HepG2 (cell line): ENCODE results near the gene KDELR3. TPM values are rescaled to one million over a fixed set of nuclear protein-coding genes. Genes with fewer than 3 reads are reported as not detected.

Experiments
- ATAC-seq: fragments of 200-7000 bp; cut with Tn5 transposase; 3 replicates; pipeline ENCODE4 v1.9.1; 2020; ENCODE audit warnings: mild to moderate bottlenecking, moderate library complexity
- BruUV-seq: library from RNA; stranded (reverse); fragments of 400-500 nt; replicated peaks from 2 replicates; lab custom pipeline; 2021; lab: Mats Ljungman, UMichigan
- CTCF ChIA-PET: fragments of 300-600 bp; formaldehyde crosslinking; extraction: SDS; loops from one replicate; lab custom pipeline; 2021; ENCODE audit warnings: low total read pairs, inconsistent platforms, low intra/inter-chr PET ratio; lab: Yijun Ruan, JAX
- POLR2A ChIA-PET: fragments of 350-600 bp; sonication (Branson Sonifier 250); formaldehyde crosslinking; loops from one replicate; lab custom pipeline; 2020; ENCODE audit warnings: antibody characterized with exemption, inconsistent platforms; lab: Yijun Ruan, JAX
- DNase-seq: peaks from one replicate; pipeline ENCODE4 v3.0.0-alpha.2; 2015; ENCODE audit warnings: low spot score
- FAIRE-seq: peaks from 3 replicates; lab custom pipeline; 2011; peaks lifted over from hg19 to GRCh38; lab: Jason Lieb, UNC
- H2AFZ ChIP-seq: one replicate; pipeline ENCODE4 v1.6.1; 2011; ENCODE audit warnings: low read length, inconsistent platforms
- H3K27ac ChIP-seq: fragments of 300-600 bp; 3 replicates; pipeline ENCODE4 v1.8.0; 2011; ENCODE audit warnings: mixed run types, mild to moderate bottlenecking, mixed read lengths, low read length, inconsistent platforms; ENCODE audit not compliant: insufficient read depth; ENCODE audit errors: extremely low read length
- H3K27me3 ChIP-seq, 2 experiments: fragments of 200-600 bp in 1 of 2; 2 replicates in 1 of 2; 3 replicates in 1 of 2; pipeline versions ENCODE4 v1.6.0 to v1.8.0; 2011; ENCODE audit warnings: low read length in 2 of 2, mild to moderate bottlenecking in 2 of 2, moderate library complexity in 2 of 2, inconsistent platforms in 1 of 2; ENCODE audit not compliant: insufficient read depth in 2 of 2, control insufficient read depth in 1 of 2
- H3K36me3 ChIP-seq, 2 experiments: fragments of 200-600 bp in 1 of 2; replicated peaks in 1 of 2; 2 replicates in 1 of 2; 3 replicates in 1 of 2; pipeline versions ENCODE4 v1.5.1 to v1.8.0; 2011; ENCODE audit warnings: low read length in 2 of 2, inconsistent platforms in 1 of 2; ENCODE audit not compliant: insufficient read depth in 2 of 2, control insufficient read depth in 1 of 2
- H3K4me1 ChIP-seq: 2 replicates; pipeline ENCODE4 v1.5.1; 2012; ENCODE audit warnings: low read length, inconsistent platforms; ENCODE audit not compliant: insufficient read depth
- H3K4me2 ChIP-seq: 2 replicates; pipeline ENCODE4 v1.6.0; 2011; ENCODE audit warnings: low read depth, low read length, inconsistent platforms
- H3K4me3 ChIP-seq, 3 experiments: fragments of 200-600 bp in 1 of 3; sonication (generic), shearing (Covaris generic) in 1 of 3; replicated peaks in 1 of 3; 2 replicates each; pipeline ENCODE4 v1.5.1; 2011 to 2016; ENCODE audit warnings: low read length in 3 of 3, inconsistent platforms in 2 of 3, low read depth in 2 of 3, mild to moderate bottlenecking in 2 of 3, control low read depth in 1 of 3, mixed read lengths in 1 of 3; ENCODE audit not compliant: insufficient read depth in 1 of 3
- H3K79me2 ChIP-seq: one replicate; pipeline ENCODE4 v1.6.1; 2011; ENCODE audit warnings: low read length, inconsistent platforms; ENCODE audit not compliant: insufficient read depth
- H3K9ac ChIP-seq: 2 replicates; pipeline ENCODE4 v1.6.0; 2011; ENCODE audit warnings: mild to moderate bottlenecking, low read depth, low read length, inconsistent platforms; ENCODE audit not compliant: insufficient read depth
- H3K9me3 ChIP-seq: 2 replicates; pipeline ENCODE4 v1.5.1; 2012; ENCODE audit warnings: mild to moderate bottlenecking, low read length
- H4K20me1 ChIP-seq: 2 replicates; pipeline ENCODE4 v1.6.0; 2011; ENCODE audit warnings: inconsistent platforms, mild to moderate bottlenecking, low read length, moderate library complexity; ENCODE audit not compliant: insufficient read depth
- HMGXB4 ChIP-seq, 2 experiments: sonication (generic) in 1 of 2; formaldehyde crosslinking in 1 of 2; IDR thresholded peaks; 2 replicates each; pipeline versions ENCODE4 v1.4.0 to v1.6.1; 2018 to 2020; ENCODE audit warnings: missing genetic modification reagents in 2 of 2, borderline replicate concordance in 1 of 2, low read depth in 1 of 2, mild to moderate bottlenecking in 1 of 2, missing biosample characterization in 1 of 2
- IKZF4 ChIP-seq: sonication (generic); formaldehyde crosslinking; IDR thresholded peaks from 2 replicates; pipeline ENCODE4 v1.5.1; 2020; ENCODE audit warnings: borderline replicate concordance, mild to moderate bottlenecking, low read depth, missing genetic modification reagents; ENCODE audit errors: not compliant biosample characterization
- KDM5A ChIP-seq: fragments of 200-600 bp; sonication (generic); IDR thresholded peaks from 2 replicates; pipeline ENCODE4 v1.7.0; 2018; ENCODE audit warnings: antibody characterized with exemption, mild to moderate bottlenecking, low read length, borderline replicate concordance
- NCOA1 ChIP-seq: sonication (generic); formaldehyde crosslinking; IDR thresholded peaks from 2 replicates; pipeline ENCODE4 v1.9.0; 2021; ENCODE audit warnings: missing genetic modification reagents
- PHF5A ChIP-seq: IDR thresholded peaks from one replicate; pipeline ENCODE4 v1.6.1; 2018; ENCODE audit warnings: low read depth, missing genetic modification reagents; ENCODE audit not compliant: unreplicated experiment
- PRPF4 ChIP-seq: fragments of 200-400 bp; formaldehyde crosslinking; IDR thresholded peaks from 2 replicates; pipeline ENCODE4 v1.6.1; 2016; ENCODE audit warnings: low read length, low read depth; ENCODE audit not compliant: poor library complexity, severe bottlenecking
- RNF2 ChIP-seq: fragments of 450-650 bp; conservative IDR thresholded peaks from 2 replicates; pipeline ENCODE4 v1.6.1; 2016; ENCODE audit warnings: low read depth
- ZMYM4 ChIP-seq: sonication (generic); formaldehyde crosslinking; IDR thresholded peaks from 2 replicates; pipeline ENCODE4 v1.8.1; 2023; ENCODE audit warnings: mild to moderate bottlenecking, missing genetic modification reagents
- ZNF10 ChIP-seq: sonication (generic); formaldehyde crosslinking; IDR thresholded peaks from 2 replicates; pipeline ENCODE4 v1.4.0; 2020; ENCODE audit warnings: mild to moderate bottlenecking, low read depth, missing genetic modification reagents, borderline replicate concordance
- ZNF3 ChIP-seq: IDR thresholded peaks from 2 replicates; pipeline ENCODE4 v1.7.0; 2017; ENCODE audit warnings: inconsistent platforms
- ZNF512 ChIP-seq: sonication (generic); formaldehyde crosslinking; IDR thresholded peaks from 2 replicates; pipeline ENCODE4 v1.4.0; 2020; ENCODE audit warnings: mild to moderate bottlenecking, missing genetic modification reagents
- ZNF546 ChIP-seq: sonication (generic); formaldehyde crosslinking; conservative IDR thresholded peaks from 2 replicates; pipeline ENCODE4 v1.8.1; 2023; ENCODE audit warnings: mild to moderate bottlenecking, missing genetic modification reagents
- ZNF619 ChIP-seq: sonication (generic); formaldehyde crosslinking; IDR thresholded peaks from 2 replicates; pipeline ENCODE4 v1.4.0; 2020; ENCODE audit warnings: mild to moderate bottlenecking, missing genetic modification reagents
- ZNF766 ChIP-seq: sonication (generic); formaldehyde crosslinking; IDR thresholded peaks from 2 replicates; pipeline ENCODE4 v1.5.0; 2020; ENCODE audit warnings: missing genetic modification reagents, borderline replicate concordance
- WGBS: methylation state at CpG from one replicate; pipeline ENCODE4 v1.1.6; 2017; ENCODE audit warnings: low lambda C conversion rate; 5-methylcytosine and 5-hydroxymethylcytosine counted together
- in situ Hi-C: cut with HindIII; loops from 2 replicates; pipeline ENCODE4 v1.10.0; 2017; ENCODE audit warnings: low pct_unique_long_range_greater_than_20kb; ENCODE audit not compliant: extremely low pct_ligation_motif_present
- intact Hi-C: fragments of 100-400 bp; cut with micrococcal nuclease; formaldehyde crosslinking; loops from one replicate; pipeline ENCODE4 v1.10.0; 2022; ENCODE audit not compliant: unreplicated experiment
- polyA plus RNA-seq, 8 experiments: library from polyadenylated mRNA; depleted of rRNA in 3 of 8; stranded (reverse) in 7 of 8; unstranded in 1 of 8; fragments of >200 nt; fragmentation: Illumina TruSeq in 4 of 8; extraction: Trizol in 4 of 8; gene quantifications; 2 replicates each; pipeline versions ENCODE4 v1.2.1 to v1.2.3, GENCODE V29; 2011 to 2016; ENCODE audit warnings: low read depth in 4 of 8, missing spikeins in 1 of 8, mixed read lengths in 1 of 8; ENCODE audit not compliant: insufficient read depth in 1 of 8
- total RNA-seq, 5 experiments: library from RNA; depleted of rRNA; stranded (reverse); fragments of >200 nt; fragmentation: Illumina TruSeq; extraction: Trizol; gene quantifications; 2 replicates each; pipeline ENCODE4 v1.2.3, GENCODE V29; 2016; ENCODE audit warnings: low read depth in 1 of 5

Gene KDELR3
- total and polyA plus RNA-seq, 2 of the 13 experiments (the other 11 are each of a cell fraction or from before 2014, with no cell fraction given): 24.2 to 65.7 TPM

- in situ Hi-C loops (no loop called here), intact Hi-C loops (no loop called here)
- peaks cover 0 to 10% of the 10 kb centered on the region in 2 experiments; a peak in 3 of 5 replicates for H3K27me3 ChIP-seq
- H3K27ac ChIP-seq: no peak overlapping the region
- no peak overlapping the region for H3K9ac ChIP-seq
- ChIA-PET CTCF (no interaction called here), POLR2A (no interaction called here)
- no peaks in the 10 kb centered on the region for H3K79me2 ChIP-seq
- H3K36me3 ChIP-seq: no peaks in the 10 kb centered on the region
- no peak for TF ChIP-seq ZNF512 (CRISPR knock-in tag)
- no peak for TF ChIP-seq RNF2
- TF ChIP-seq PHF5A (CRISPR knock-in tag): no peak
- no peak for TF ChIP-seq ZNF3 (CRISPR knock-in tag)
- H3K4me3 ChIP-seq: no peak overlapping the region
- no peak overlapping the region for H2AFZ ChIP-seq
- BruUV-seq: no TSS peak
- peaks cover 28% of the 10 kb centered on the region for H3K4me1 ChIP-seq
- H3K9me3 ChIP-seq: no peaks in the 10 kb centered on the region
- no peaks in the 10 kb centered on the region for H4K20me1 ChIP-seq
- no peak overlapping the region for H3K4me2 ChIP-seq
- 96% methylated on average over 11 of the region's 11 CpGs for WGBS
- FAIRE-seq (no peak), ATAC-seq (no peak), DNase-seq (no peak)
Measured at GRCh38 chr22:38471237-38471636, 3.3 kb downstream of the KDELR3 start.

- H3K27me3 ChIP-seq: no peaks in the 10 kb centered on the region
- intact Hi-C loops (no loop called here), in situ Hi-C loops (no loop called here)
- ChIA-PET CTCF (no interaction called here), POLR2A (no interaction called here)
- H3K4me1 ChIP-seq: peaks cover 16% of the 10 kb centered on the region
- no peaks in the 10 kb centered on the region for H4K20me1 ChIP-seq
- FAIRE-seq: no peak
- ATAC-seq: no peak
- DNase-seq: no peak
- H3K4me2 ChIP-seq: no peak overlapping the region
- no peaks in the 10 kb centered on the region for H3K36me3 ChIP-seq
- no peak overlapping the region for H2AFZ ChIP-seq
- no peak overlapping the region for H3K27ac ChIP-seq
- no peak overlapping the region for H3K4me3 ChIP-seq
- no peaks in the 10 kb centered on the region for H3K79me2 ChIP-seq
- no peak overlapping the region for H3K9ac ChIP-seq
- 87% methylated on average over 9 of the region's 10 CpGs for WGBS
- no TSS peak for BruUV-seq
- H3K9me3 ChIP-seq: no peaks in the 10 kb centered on the region
- TF ChIP-seq NCOA1 (CRISPR knock-in tag) (no peak), HMGXB4 (CRISPR knock-in tag; IDR thresholded peaks at IDR 0.05; ENCODE audit: borderline replicate concordance in 1 of 2, low read depth in 1 of 2) (no peak), ZNF619 (CRISPR knock-in tag) (no peak), ZNF10 (CRISPR knock-in tag) (no peak), ZNF546 (CRISPR knock-in tag) (no peak), ZMYM4 (CRISPR knock-in tag) (no peak), KDM5A (no peak), PRPF4 (no peak), ZNF766 (no peak), IKZF4 (no peak)
Measured at GRCh38 chr22:38474003-38474607, 6.2 kb downstream of the KDELR3 start.
